Fibroblast of lung (primary cell): ENCODE measurements around the gene MAPKAP1.

ENCODE experiments used
- CTCF ChIP-seq, 2 donors: IDR thresholded peaks in 1 of 2; conservative IDR thresholded peaks in 1 of 2; 1 replicate in 1 of 2; 2 replicates in 1 of 2; pipeline ENCODE4 v1.5.1; 2011 to 2012; ENCODE audit warnings: low read length in 2 of 2, control low read depth in 1 of 2, inconsistent platforms in 1 of 2, low read depth in 1 of 2, mild to moderate bottlenecking in 1 of 2
- EZH2 ChIP-seq: IDR thresholded peaks from 2 replicates; pipeline ENCODE4 v1.5.1; 2012; ENCODE audit warnings: low read length, control low read depth, mild to moderate bottlenecking; ENCODE audit errors: missing control alignments

DNA sequence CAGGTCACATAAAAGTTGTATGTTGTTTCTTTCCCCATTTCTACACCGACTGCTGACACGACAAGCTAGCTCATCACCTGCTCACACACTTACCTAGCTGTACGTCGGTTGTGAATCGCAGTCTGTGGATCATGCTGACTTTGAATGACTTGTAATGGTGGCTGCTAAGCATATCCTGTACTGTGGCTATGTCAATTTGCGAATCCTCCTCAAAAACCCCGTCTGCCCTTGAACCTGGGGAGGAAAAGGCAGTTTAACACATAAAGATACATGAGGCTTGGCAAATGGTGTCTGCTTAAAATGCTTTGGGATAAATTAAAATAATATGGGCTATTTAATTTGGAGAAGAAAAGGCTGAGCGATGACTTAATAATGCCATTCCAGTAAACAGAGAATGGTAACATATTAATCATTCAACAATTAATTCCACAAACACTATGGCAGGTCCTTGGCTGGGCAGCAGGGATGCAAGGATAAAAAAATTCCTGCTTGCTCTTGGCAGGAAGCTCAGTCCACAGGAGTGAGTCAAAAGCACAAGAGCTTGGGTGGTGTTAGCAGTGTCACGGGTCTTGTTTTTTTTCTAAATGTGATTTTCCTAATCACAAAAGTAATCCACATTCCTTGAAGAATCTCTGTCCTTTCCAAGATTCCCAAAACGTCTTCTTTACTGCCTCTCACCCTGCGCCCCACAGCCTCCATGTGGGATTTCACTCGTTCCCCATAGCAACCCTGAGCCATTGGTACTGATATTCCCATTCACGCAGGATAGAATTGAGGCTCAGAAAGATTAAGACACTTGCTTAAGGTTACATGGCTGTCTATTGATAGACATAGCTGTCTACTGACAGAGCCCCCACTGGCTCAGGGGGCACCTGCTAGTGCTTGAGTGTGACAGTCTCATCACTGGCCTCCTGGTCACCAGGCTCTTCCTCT, 222.4 kb downstream of the MAPKAP1 start:
- no peak for TF ChIP-seq EZH2
- no peak for TF ChIP-seq CTCF (conservative IDR thresholded peaks at IDR 0.05 in 1 of 2, IDR thresholded peaks at IDR 0.05 in 1 of 2; ENCODE audit: low read depth in 1 of 2, low read length in 2 of 2)
